Fibroblast of peridontal ligament (primary cell): ENCODE measurements around the gene MOXD1.
"Not testable (repeated sequence)": the region's sequence is repeated elsewhere in the genome, so short reads cannot be mapped to it uniquely, and the experiment has no call there.

Source experiments
- DNase-seq: peaks from one replicate; pipeline ENCODE4 v3.0.0-alpha.2; 2010; ENCODE audit errors: extremely low read depth

MOXD1 gene

GRCh38 chr6:132282696-132283095, 118.6 kb downstream of the MOXD1 start:
- DNase-seq, result no peak

GRCh38 chr6:132280436-132280835, 120.8 kb downstream of the MOXD1 start:
- no peak for DNase-seq

GRCh38 chr6:132279592-132280139, 121.6 kb downstream of the MOXD1 start:
- peak; percentile 87 for DNase-seq

GRCh38 chr6:132275066-132275970, 126.0 kb downstream of the MOXD1 start:
- DNase-seq, result no peak

- no peak for DNase-seq
Measured at GRCh38 chr6:132272776-132273175, 128.5 kb downstream of the MOXD1 start.

GRCh38 chr6:132270726-132271402, 130.4 kb downstream of the MOXD1 start:
- DNase-seq, result no peak

- DNase-seq, result not testable (repeated sequence)
Measured at GRCh38 chr6:132268666-132269065, 132.6 kb downstream of the MOXD1 start.

GRCh38 chr6:132268209-132268608, 133.1 kb downstream of the MOXD1 start:
- no peak for DNase-seq

GRCh38 chr6:132265451-132266097, 135.7 kb downstream of the MOXD1 start:
- no peak for DNase-seq

- no peak for DNase-seq
Measured at GRCh38 chr6:132264021-132264500, 137.2 kb downstream of the MOXD1 start.

GRCh38 chr6:132261354-132261753, 139.9 kb downstream of the MOXD1 start:
- no peak for DNase-seq

- DNase-seq, result peak; percentile 77
Measured at GRCh38 chr6:132259070-132259469, 142.2 kb downstream of the MOXD1 start.

GRCh38 chr6:132257561-132257960, 143.7 kb downstream of the MOXD1 start:
- no peak for DNase-seq

GRCh38 chr6:132256457-132256856, 144.8 kb downstream of the MOXD1 start:
- no peak for DNase-seq

- no peak for DNase-seq
Measured at GRCh38 chr6:132253906-132254305, 147.4 kb downstream of the MOXD1 start.

- peak; percentile 57 for DNase-seq
Measured at GRCh38 chr6:132253211-132253610, 148.1 kb downstream of the MOXD1 start.

GRCh38 chr6:132252113-132252512, 149.2 kb downstream of the MOXD1 start:
- DNase-seq, result no peak

- no peak for DNase-seq
Measured at GRCh38 chr6:132251711-132252110, 149.6 kb downstream of the MOXD1 start.

- DNase-seq, result peak; percentile 77
Measured at GRCh38 chr6:132247381-132248159, 153.7 kb downstream of the MOXD1 start.

- no peak for DNase-seq
Measured at GRCh38 chr6:132246632-132247270, 154.5 kb downstream of the MOXD1 start.

GRCh38 chr6:132246120-132246617, 155.1 kb downstream of the MOXD1 start:
- DNase-seq, result no peak
